Measurements from ENCODE around the gene NPW. TPM values are rescaled to one million over a fixed set of nuclear protein-coding genes. Genes with fewer than 3 reads are reported as not detected.

The NPW gene
- total RNA-seq, 2 experiments from 2014 or later, result 0.85 to 3.7 TPM

DNA sequence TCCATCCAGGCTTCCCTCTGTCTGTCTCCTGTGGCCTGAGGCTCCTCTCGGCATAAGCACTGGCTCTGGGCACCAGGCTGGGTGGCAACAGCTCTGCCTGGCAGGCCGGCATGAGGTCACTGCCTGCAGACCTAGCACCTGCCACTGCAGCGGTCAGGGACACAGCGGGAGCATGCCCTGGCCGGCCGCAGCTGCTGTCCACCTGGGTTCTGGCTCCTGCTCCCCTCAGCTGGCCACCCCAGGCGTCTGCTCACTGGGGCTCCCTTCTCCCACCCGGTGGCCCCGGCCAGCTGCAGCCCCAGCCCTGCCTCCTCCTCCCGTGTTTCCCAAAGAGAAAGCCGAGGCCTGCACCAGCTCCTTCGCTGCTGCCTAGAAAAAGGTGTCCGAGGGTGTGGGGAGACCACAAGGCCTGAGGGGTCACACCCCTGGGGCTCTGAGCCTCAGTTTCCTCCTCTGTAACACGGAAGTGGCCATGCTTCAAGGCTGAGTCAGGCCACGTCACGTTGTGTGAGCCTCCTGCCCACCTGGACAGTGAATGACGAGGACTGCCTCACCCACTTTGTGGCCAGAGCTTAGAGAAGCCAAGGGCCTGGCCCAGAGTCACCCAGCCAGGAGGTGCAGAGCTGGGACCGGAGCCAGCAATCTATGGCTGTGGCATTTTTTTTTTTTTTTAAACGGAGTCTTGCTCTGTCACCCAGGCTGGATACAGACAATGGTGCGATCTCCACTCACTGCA is 21.4 kb downstream of the NPW start:
- H3K36me3 ChIP-seq (ENCODE audit: insufficient read depth, low read length), result peaks cover 11% of the 10 kb centered on the region; the same call in 1 of the 2 replicates
- H2AFZ ChIP-seq (ENCODE audit: low read length), result no peak overlapping the region
- no peaks in the 10 kb centered on the region for H4K20me1 ChIP-seq (ENCODE audit: insufficient read depth, low read length)
- H3K9me3 ChIP-seq (ENCODE audit: low read length), result no peaks in the 10 kb centered on the region
- H3K27ac ChIP-seq (ENCODE audit: low read depth, low read length, poor library complexity, severe bottlenecking), result no peak overlapping the region
- no peak overlapping the region for H3K4me3 ChIP-seq (ENCODE audit: low read depth, low read length, poor library complexity, severe bottlenecking)
- no peaks in the 10 kb centered on the region for H3K9me2 ChIP-seq (ENCODE audit: insufficient read depth, low read length)
- TF ChIP-seq, protein P1, sequence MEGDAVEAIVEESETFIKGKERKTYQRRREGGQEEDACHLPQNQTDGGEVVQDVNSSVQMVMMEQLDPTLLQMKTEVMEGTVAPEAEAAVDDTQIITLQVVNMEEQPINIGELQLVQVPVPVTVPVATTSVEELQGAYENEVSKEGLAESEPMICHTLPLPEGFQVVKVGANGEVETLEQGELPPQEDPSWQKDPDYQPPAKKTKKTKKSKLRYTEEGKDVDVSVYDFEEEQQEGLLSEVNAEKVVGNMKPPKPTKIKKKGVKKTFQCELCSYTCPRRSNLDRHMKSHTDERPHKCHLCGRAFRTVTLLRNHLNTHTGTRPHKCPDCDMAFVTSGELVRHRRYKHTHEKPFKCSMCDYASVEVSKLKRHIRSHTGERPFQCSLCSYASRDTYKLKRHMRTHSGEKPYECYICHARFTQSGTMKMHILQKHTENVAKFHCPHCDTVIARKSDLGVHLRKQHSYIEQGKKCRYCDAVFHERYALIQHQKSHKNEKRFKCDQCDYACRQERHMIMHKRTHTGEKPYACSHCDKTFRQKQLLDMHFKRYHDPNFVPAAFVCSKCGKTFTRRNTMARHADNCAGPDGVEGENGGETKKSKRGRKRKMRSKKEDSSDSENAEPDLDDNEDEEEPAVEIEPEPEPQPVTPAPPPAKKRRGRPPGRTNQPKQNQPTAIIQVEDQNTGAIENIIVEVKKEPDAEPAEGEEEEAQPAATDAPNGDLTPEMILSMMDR (conservative IDR thresholded peaks at IDR 0.05; ENCODE audit: low read length), result no peak
- no peak for TF ChIP-seq EZH2phosphoT487 (IDR thresholded peaks at IDR 0.05; ENCODE audit: borderline replicate concordance, low read depth, low read length)
- H3K4me2 ChIP-seq (ENCODE audit: low read length), result no peak overlapping the region
- ChIA-PET CTCF (ENCODE audit: unreplicated experiment) (no interaction called here), POLR2A (interaction anchor here (0.7 kb wide), 1 partner anchor 102 kb away, joined by 3 read pairs; no protein-coding TSS in a partner anchor)
- no peak for DNase-seq (ENCODE audit: low spot score)
- peaks cover 1% of the 10 kb centered on the region for H3K4me1 ChIP-seq (ENCODE audit: insufficient read depth, low read length, poor library complexity, severe bottlenecking)
- intact Hi-C loops (cut with micrococcal nuclease; ENCODE audit: unreplicated experiment), result no loop called here
- H3K79me2 ChIP-seq (ENCODE audit: insufficient read depth, low read depth, low read length), result no peaks in the 10 kb centered on the region
- no TSS peak for BruUV-seq (replicated peaks)

DNA sequence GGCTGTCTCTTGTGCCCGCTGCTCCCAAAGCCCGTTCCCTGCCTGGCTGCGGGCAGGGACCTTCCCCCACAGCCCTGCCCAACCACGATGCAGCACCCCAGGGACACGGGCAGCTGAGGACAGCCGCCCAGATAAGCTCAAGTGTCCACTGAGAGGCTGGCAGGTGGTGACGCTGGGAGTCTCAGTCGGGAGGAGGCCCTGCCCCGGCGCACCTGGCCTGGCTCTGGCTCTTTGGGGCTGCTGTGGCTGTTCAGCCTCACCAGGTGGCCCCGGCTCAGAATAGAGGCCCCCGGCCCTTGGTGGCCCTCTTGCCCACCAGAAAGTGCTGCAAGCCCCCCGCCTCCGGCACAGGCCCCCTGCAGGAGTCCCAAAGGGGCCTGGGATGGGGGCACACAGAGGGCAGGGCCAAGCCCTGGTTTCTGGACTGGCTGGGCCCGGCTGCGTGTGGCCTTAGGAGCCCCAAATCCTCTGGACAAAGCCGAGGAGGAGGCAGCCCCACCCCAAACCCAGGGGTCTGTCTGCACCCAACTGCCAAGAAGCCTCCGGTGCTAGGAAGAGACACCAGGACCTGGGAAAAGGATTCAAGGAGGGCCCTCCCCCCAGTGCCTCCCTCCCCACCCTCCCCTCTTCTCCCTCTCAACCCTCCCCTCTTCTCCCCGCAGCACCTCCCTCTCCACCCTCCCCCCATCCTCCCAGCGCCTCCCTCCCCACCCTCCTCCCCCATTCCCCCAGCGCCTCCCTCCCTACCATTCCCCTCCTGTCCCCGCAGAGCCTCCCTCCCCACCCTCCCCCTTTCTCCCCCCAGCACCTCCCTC is 22.8 kb downstream of the NPW start:
- no peak overlapping the region for H2AFZ ChIP-seq (ENCODE audit: low read length)
- H3K4me1 ChIP-seq (ENCODE audit: insufficient read depth, low read length, poor library complexity, severe bottlenecking), result peaks cover 11% of the 10 kb centered on the region
- H3K9me2 ChIP-seq (ENCODE audit: insufficient read depth, low read length), result no peaks in the 10 kb centered on the region
- no peak for TF ChIP-seq EZH2phosphoT487 (IDR thresholded peaks at IDR 0.05; ENCODE audit: borderline replicate concordance, low read depth, low read length)
- TF ChIP-seq, protein P1 (conservative IDR thresholded peaks at IDR 0.05; ENCODE audit: low read length), result no peak
- no peak overlapping the region for H3K27ac ChIP-seq (ENCODE audit: low read depth, low read length, poor library complexity, severe bottlenecking)
- no peaks in the 10 kb centered on the region for H3K79me2 ChIP-seq (ENCODE audit: insufficient read depth, low read depth, low read length)
- CTCF ChIA-PET (ENCODE audit: unreplicated experiment), result no interaction called here
- H4K20me1 ChIP-seq (ENCODE audit: insufficient read depth, low read length), result no peaks in the 10 kb centered on the region
- BruUV-seq (replicated peaks), result no TSS peak
- H3K4me3 ChIP-seq (ENCODE audit: low read depth, low read length, poor library complexity, severe bottlenecking), result no peak overlapping the region
- no peak overlapping the region for H3K4me2 ChIP-seq (ENCODE audit: low read length)
- POLR2A ChIA-PET, result no interaction called here
- H3K36me3 ChIP-seq (ENCODE audit: insufficient read depth, low read length), result peaks cover 11% of the 10 kb centered on the region; the same call in 1 of the 2 replicates
- no peaks in the 10 kb centered on the region for H3K9me3 ChIP-seq (ENCODE audit: low read length)
- DNase-seq (ENCODE audit: low spot score), result no peak
- intact Hi-C loops (cut with micrococcal nuclease; ENCODE audit: unreplicated experiment), result no loop called here

Measured in OCI-LY7 (cell line).